WTC11 (cell line): ENCODE results near the gene SNAP47. TPM values are rescaled to one million over a fixed set of nuclear protein-coding genes. Genes with fewer than 3 reads are reported as not detected.

Experiments
- ATAC-seq: fragments of 200-7000 bp; cut with Tn5 transposase; 2 replicates; pipeline ENCODE4 v1.10.0; 2021; ENCODE audit warnings: mild to moderate bottlenecking, moderate library complexity
- CTCF ChIA-PET: fragments of 300-600 bp; sonication (Branson Sonifier 250); formaldehyde crosslinking; loops from one replicate; lab custom pipeline; 2021; ENCODE audit warnings: antibody characterized with exemption; lab: Charles Lee
- POLR2A ChIA-PET: fragments of 350-600 bp; sonication (Branson Sonifier 250); formaldehyde crosslinking; loops from one replicate; lab custom pipeline; 2021; ENCODE audit warnings: antibody characterized with exemption; lab: Charles Lee
- DNase-seq: peaks from one replicate; pipeline ENCODE4 v3.0.0; 2021; ENCODE audit warnings: low spot score
- H3K27ac Mint-ChIP-seq: 2 replicates; pipeline ENCODE4 v1.8.0; 2021; ENCODE audit warnings: mixed read lengths
- H3K27me3 Mint-ChIP-seq: 2 replicates; pipeline ENCODE4 v1.8.0; 2021; ENCODE audit warnings: low read depth, mild to moderate bottlenecking, moderate library complexity, mixed read lengths
- H3K36me3 Mint-ChIP-seq: 2 replicates; pipeline ENCODE4 v1.8.0; 2021; ENCODE audit warnings: mixed read lengths
- H3K4me1 Mint-ChIP-seq: 2 replicates; pipeline ENCODE4 v1.8.0; 2022; ENCODE audit warnings: mixed read lengths
- H3K4me3 Mint-ChIP-seq: 2 replicates; pipeline ENCODE4 v1.8.0; 2021; ENCODE audit warnings: mild to moderate bottlenecking, moderate library complexity, mixed read lengths
- H3K9me3 Mint-ChIP-seq: 2 replicates; pipeline ENCODE4 v1.8.0; 2021; ENCODE audit warnings: mixed read lengths
- ARID4B ChIP-seq: sonication (generic); formaldehyde crosslinking; IDR thresholded peaks from 2 replicates; pipeline ENCODE4 v1.8.0; 2023; ENCODE audit warnings: missing genetic modification reagents, mild to moderate bottlenecking, borderline replicate concordance
- ATF1 ChIP-seq: sonication (generic); formaldehyde crosslinking; IDR thresholded peaks from 2 replicates; pipeline ENCODE4 v1.8.1; 2023; ENCODE audit warnings: mild to moderate bottlenecking, moderate library complexity, missing genetic modification reagents
- ATF3 ChIP-seq: sonication (generic); formaldehyde crosslinking; conservative IDR thresholded peaks from 2 replicates; pipeline ENCODE4 v1.8.1; 2022; ENCODE audit warnings: mild to moderate bottlenecking, missing genetic modification reagents
- ATF6 ChIP-seq: sonication (generic); formaldehyde crosslinking; IDR thresholded peaks from 2 replicates; pipeline ENCODE4 v1.8.1; 2023; ENCODE audit warnings: mild to moderate bottlenecking, missing genetic modification reagents
- CREB1 ChIP-seq: sonication (generic); formaldehyde crosslinking; IDR thresholded peaks from 2 replicates; pipeline ENCODE4 v1.8.0; 2023; ENCODE audit warnings: mild to moderate bottlenecking, missing genetic modification reagents
- ESRRA ChIP-seq: sonication (generic); formaldehyde crosslinking; IDR thresholded peaks from 2 replicates; pipeline ENCODE4 v1.8.1; 2022; ENCODE audit warnings: mild to moderate bottlenecking, missing genetic modification reagents, borderline replicate concordance
- IRF2 ChIP-seq: sonication (generic); formaldehyde crosslinking; IDR thresholded peaks from 2 replicates; pipeline ENCODE4 v1.8.0; 2022; ENCODE audit warnings: low read depth, missing genetic modification reagents, borderline replicate concordance
- JUN ChIP-seq: sonication (generic); formaldehyde crosslinking; IDR thresholded peaks from 2 replicates; pipeline ENCODE4 v1.8.0; 2023; ENCODE audit warnings: mild to moderate bottlenecking, missing genetic modification reagents
- MXD4 ChIP-seq: fragments of 250-450 bp; sonication (Bioruptor Pico); IDR thresholded peaks from 2 replicates; pipeline ENCODE4 v1.8.0; 2021; ENCODE audit warnings: mild to moderate bottlenecking, moderate library complexity, borderline replicate concordance
- MYBL2 ChIP-seq: sonication (generic); formaldehyde crosslinking; IDR thresholded peaks from 2 replicates; pipeline ENCODE4 v1.8.1; 2023; ENCODE audit warnings: mild to moderate bottlenecking, moderate library complexity, missing genetic modification reagents
- SMAD3 ChIP-seq: sonication (generic); formaldehyde crosslinking; IDR thresholded peaks from 2 replicates; pipeline ENCODE4 v1.8.0; 2022; ENCODE audit warnings: missing genetic modification reagents, mild to moderate bottlenecking, borderline replicate concordance
- SMAD4 ChIP-seq: sonication (generic); formaldehyde crosslinking; IDR thresholded peaks from 2 replicates; pipeline ENCODE4 v1.8.0; 2022; ENCODE audit warnings: mild to moderate bottlenecking, missing genetic modification reagents
- TP53 ChIP-seq: sonication (generic); formaldehyde crosslinking; IDR thresholded peaks from 2 replicates; pipeline ENCODE4 v1.8.1; 2023; ENCODE audit warnings: mild to moderate bottlenecking, missing genetic modification reagents
- ZBTB21 ChIP-seq: sonication (generic); formaldehyde crosslinking; IDR thresholded peaks from 2 replicates; pipeline ENCODE4 v1.8.1; 2023; ENCODE audit warnings: mild to moderate bottlenecking, missing genetic modification reagents, borderline replicate concordance
- ZNF121 ChIP-seq: sonication (generic); formaldehyde crosslinking; IDR thresholded peaks from 2 replicates; pipeline ENCODE4 v1.8.0; 2023; ENCODE audit warnings: missing genetic modification reagents
- ZNF138 ChIP-seq: sonication (generic); formaldehyde crosslinking; conservative IDR thresholded peaks from 2 replicates; pipeline ENCODE4 v1.8.1; 2022; ENCODE audit warnings: mild to moderate bottlenecking, moderate library complexity, missing genetic modification reagents
- ZNF423 ChIP-seq: fragments of 250-450 bp; sonication (Bioruptor Pico); IDR thresholded peaks from 2 replicates; pipeline ENCODE4 v2.1.2; 2022; ENCODE audit warnings: mild to moderate bottlenecking, moderate library complexity
- ZNF425 ChIP-seq: fragments of 250-450 bp; sonication (Bioruptor Pico); conservative IDR thresholded peaks from 2 replicates; pipeline ENCODE4 v1.9.0; 2021; ENCODE audit warnings: mild to moderate bottlenecking
- ZNF671 ChIP-seq: fragments of 250-450 bp; sonication (Bioruptor Pico); IDR thresholded peaks from 2 replicates; pipeline ENCODE4 v1.8.0; 2021; ENCODE audit warnings: mild to moderate bottlenecking
- total RNA-seq: library from RNA; stranded (reverse); gene quantifications from 3 replicates; pipeline ENCODE4 v1.2.3, GENCODE V29; 2021
- TF ChIP-seq, protein P1 (sequence below): sonication (generic); formaldehyde crosslinking; IDR thresholded peaks from 2 replicates; pipeline ENCODE4 v1.8.1; 2022; ENCODE audit warnings: mild to moderate bottlenecking, moderate library complexity, missing genetic modification reagents

SNAP47 gene
- total RNA-seq, 1 experiment from 2014 or later: 50.8 TPM

GRCh38 chr1:227732586-227733308, 2.5 kb upstream of the SNAP47 start:
- H3K27ac Mint-ChIP-seq: no peak overlapping the region
- TF ChIP-seq ARID4B (no peak), CREB1 (CRISPR knock-in tag) (no peak), SMAD3 (CRISPR knock-in tag) (no peak), ZNF138 (no peak)
- TF ChIP-seq, all 79 proteins: peak for 0
- CTCF ChIA-PET: no interaction called here
- peaks cover 7% of the 10 kb centered on the region; the same call in 1 of the 2 replicates for H3K36me3 Mint-ChIP-seq
- no peak for ATAC-seq
- peaks cover 37% of the 10 kb centered on the region for H3K4me1 Mint-ChIP-seq
- H3K27me3 Mint-ChIP-seq: no peaks in the 10 kb centered on the region; the same call in 1 of the 2 replicates
- no peak for DNase-seq
- POLR2A ChIA-PET: no interaction called here
- no peaks in the 10 kb centered on the region for H3K9me3 Mint-ChIP-seq
- peak overlapping the region; percentile 18; the same call in 1 of the 2 replicates for H3K4me3 Mint-ChIP-seq

GRCh38 chr1:227733309-227733705, 1.9 kb upstream of the SNAP47 start:
- Mint-ChIP-seq H3K4me1 (peaks cover 34% of the 10 kb centered on the region), H3K4me3 (peak overlapping the region; percentile 90), H3K27ac (no peak overlapping the region), H3K36me3 (peaks cover 7% of the 10 kb centered on the region; the same call in 1 of the 2 replicates), H3K9me3 (no peaks in the 10 kb centered on the region), H3K27me3 (no peaks in the 10 kb centered on the region)
- ATAC-seq (no peak), DNase-seq (no peak)
- POLR2A ChIA-PET: no interaction called here
- TF ChIP-seq ATF1 (no peak), ZBTB21 (CRISPR knock-in tag) (no peak), ATF3 (CRISPR knock-in tag) (no peak)
- CTCF ChIA-PET: no interaction called here

GRCh38 chr1:227733751-227734545, 1.3 kb upstream of the SNAP47 start:
- CTCF ChIA-PET: interaction anchor here (0.6 kb wide), 1 partner anchor 105 kb away, joined by 4 read pairs; no protein-coding TSS in a partner anchor
- POLR2A ChIA-PET: no interaction called here
- no peak for ATAC-seq
- Mint-ChIP-seq H3K36me3 (peaks cover 7% of the 10 kb centered on the region; the same call in 1 of the 2 replicates), H3K27ac (no peak overlapping the region), H3K9me3 (no peaks in the 10 kb centered on the region), H3K4me1 (peaks cover 31% of the 10 kb centered on the region), H3K27me3 (no peaks in the 10 kb centered on the region), H3K4me3 (peak overlapping the region; percentile 90)
- DNase-seq: no peak
- TF ChIP-seq MXD4 (CRISPR knock-in tag): no peak
- no peak for TF ChIP-seq IRF2 (CRISPR knock-in tag)
- no peak for TF ChIP-seq ZNF121 (CRISPR knock-in tag)
- no peak for TF ChIP-seq JUN
- no peak for TF ChIP-seq ZNF423 (CRISPR knock-in tag)
- no peak for TF ChIP-seq ZNF671 (CRISPR knock-in tag)
- no peak for TF ChIP-seq ESRRA (CRISPR knock-in tag)
- TF ChIP-seq ATF6: no peak
- no peak for TF ChIP-seq MYBL2
- TF ChIP-seq, protein P1, sequence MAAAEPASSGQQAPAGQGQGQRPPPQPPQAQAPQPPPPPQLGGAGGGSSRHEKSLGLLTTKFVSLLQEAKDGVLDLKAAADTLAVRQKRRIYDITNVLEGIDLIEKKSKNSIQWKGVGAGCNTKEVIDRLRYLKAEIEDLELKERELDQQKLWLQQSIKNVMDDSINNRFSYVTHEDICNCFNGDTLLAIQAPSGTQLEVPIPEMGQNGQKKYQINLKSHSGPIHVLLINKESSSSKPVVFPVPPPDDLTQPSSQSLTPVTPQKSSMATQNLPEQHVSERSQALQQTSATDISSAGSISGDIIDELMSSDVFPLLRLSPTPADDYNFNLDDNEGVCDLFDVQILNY: no peak
- no peak for TF ChIP-seq TP53
- no peak for TF ChIP-seq ZNF425 (CRISPR knock-in tag)
- no peak for TF ChIP-seq SMAD4
